HCT116 (cell line): Measurements from ENCODE around the gene EML4. TPM values are rescaled to one million over a fixed set of nuclear protein-coding genes. Genes with fewer than 3 reads are reported as not detected.

Experiments
- ATAC-seq: fragments of 200-7000 bp; cut with Tn5 transposase; 2 replicates; pipeline ENCODE4 v1.9.1; 2020; ENCODE audit warnings: mild to moderate bottlenecking, moderate library complexity
- BruUV-seq: library from RNA; stranded (reverse); fragments of 400-500 nt; replicated peaks from 2 replicates; lab custom pipeline; 2021; lab: Mats Ljungman, UMichigan
- CTCF ChIA-PET: fragments of 300-600 bp; sonication (Branson Sonifier 250); formaldehyde crosslinking; loops from one replicate; lab custom pipeline; 2021; ENCODE audit warnings: antibody characterized with exemption; lab: Charles Lee
- POLR2A ChIA-PET: fragments of 300-600, 350-600 bp; sonication (Branson Sonifier 250); formaldehyde crosslinking; loops from one replicate; lab custom pipeline; 2021; ENCODE audit warnings: antibody characterized with exemption; lab: Charles Lee
- RAD21 ChIA-PET, 2 experiments: fragments of 300-600 bp; sonication (Branson Sonifier 250); formaldehyde crosslinking; loops; one replicate each; lab custom pipeline; 2023; ENCODE audit warnings: low total read pairs in 2 of 2; ENCODE audit not compliant: uncharacterized antibody in 2 of 2, unreplicated experiment in 2 of 2, low non-redundant PET in 1 of 2; lab: Charles Lee
- DNase-seq: peaks from one replicate; pipeline ENCODE4 v3.0.0-alpha.2; 2010; ENCODE audit warnings: low read depth, low spot score
- H2AFZ ChIP-seq: fragments of 200-600 bp; shearing (Covaris generic), sonication (generic); 2 replicates; pipeline ENCODE4 v1.6.1; 2017; ENCODE audit warnings: low read depth, mixed run types, mixed read lengths, antibody characterized with exemption, low read length; ENCODE audit not compliant: poor library complexity, severe bottlenecking
- H3K27ac ChIP-seq: 2 replicates; pipeline ENCODE4 v1.5.1; 2012; ENCODE audit warnings: low read depth, low read length
- H3K27me3 ChIP-seq: fragments of 200-600 bp; sonication (generic); 2 replicates; pipeline ENCODE4 v1.6.1; 2016; ENCODE audit warnings: mixed run types, low read length, mixed read lengths; ENCODE audit not compliant: insufficient read depth
- H3K36me3 ChIP-seq, 2 experiments: fragments of 200-500 bp in 1 of 2; fragments of 200-600 bp in 1 of 2; sonication (Bioruptor generic) in 1 of 2; sonication (generic) in 1 of 2; 2 replicates each; pipeline versions ENCODE4 v1.5.1 to v1.6.1; 2014 to 2016; ENCODE audit warnings: low read length in 2 of 2, inconsistent platforms in 1 of 2, mixed read lengths in 1 of 2, mixed run types in 1 of 2; ENCODE audit not compliant: insufficient read depth in 2 of 2, control insufficient read depth in 1 of 2
- H3K4me1 ChIP-seq, 2 experiments: fragments of 200-600 bp in 1 of 2; sonication (generic) in 1 of 2; 2 replicates each; pipeline versions ENCODE4 v1.5.1 to v1.6.1; 2012 to 2017; ENCODE audit warnings: low read length in 2 of 2, inconsistent platforms in 1 of 2, mild to moderate bottlenecking in 1 of 2, mixed read lengths in 1 of 2, mixed run types in 1 of 2, moderate library complexity in 1 of 2; ENCODE audit not compliant: insufficient read depth in 2 of 2, control insufficient read depth in 1 of 2
- H3K4me2 ChIP-seq: fragments of 200-600 bp; sonication (generic); 2 replicates; pipeline ENCODE4 v1.6.1; 2017; ENCODE audit warnings: mixed run types, low read length, mixed read lengths
- H3K4me3 ChIP-seq, 2 experiments: fragments of 200-600 bp in 1 of 2; sonication (generic) in 1 of 2; replicated peaks in 1 of 2; 2 replicates each; pipeline ENCODE4 v1.5.1; 2011 to 2016; ENCODE audit warnings: low read length in 2 of 2, control low read depth in 1 of 2, low read depth in 1 of 2, mild to moderate bottlenecking in 1 of 2, mixed read lengths in 1 of 2, mixed run types in 1 of 2
- H3K79me2 ChIP-seq: fragments of 200-600 bp; sonication (generic); 2 replicates; pipeline ENCODE4 v1.6.1; 2017; ENCODE audit warnings: mild to moderate bottlenecking, mixed run types, low read length, moderate library complexity, mixed read lengths; ENCODE audit not compliant: insufficient read depth
- H3K9ac ChIP-seq: fragments of 200-600 bp; sonication (generic); 2 replicates; pipeline ENCODE4 v1.6.1; 2016; ENCODE audit warnings: low read length, mixed read lengths
- H3K9me2 ChIP-seq: fragments of 200-600 bp; sonication (generic), shearing (Covaris generic); 2 replicates; pipeline ENCODE4 v1.6.1; 2017; ENCODE audit warnings: mixed run types, mild to moderate bottlenecking, moderate library complexity; ENCODE audit not compliant: insufficient read depth
- H3K9me3 ChIP-seq, 2 experiments: fragments of 200-500 bp in 1 of 2; fragments of 200-600 bp in 1 of 2; sonication (Bioruptor generic) in 1 of 2; sonication (generic) in 1 of 2; 2 replicates each; pipeline ENCODE4 v1.6.1; 2014 to 2017; ENCODE audit warnings: low read length in 2 of 2, mixed read lengths in 2 of 2, inconsistent platforms in 1 of 2, low read depth in 1 of 2, mild to moderate bottlenecking in 1 of 2, mixed run types in 1 of 2, moderate library complexity in 1 of 2; ENCODE audit not compliant: control insufficient read depth in 1 of 2, insufficient read depth in 1 of 2
- H4K20me1 ChIP-seq: fragments of 200-600 bp; sonication (generic), shearing (Covaris generic); 2 replicates; pipeline ENCODE4 v1.6.1; 2017; ENCODE audit warnings: mixed run types, mild to moderate bottlenecking, moderate library complexity; ENCODE audit not compliant: insufficient read depth
- EGR1 ChIP-seq: IDR thresholded peaks from 2 replicates; pipeline ENCODE4 v1.6.1; 2012; ENCODE audit warnings: low read depth
- FOSL1 ChIP-seq: IDR thresholded peaks from 2 replicates; pipeline ENCODE4 v1.6.1; 2012; ENCODE audit warnings: low read depth
- POLR2A ChIP-seq: IDR thresholded peaks from 2 replicates; pipeline ENCODE4 v1.7.0; 2011; ENCODE audit warnings: borderline replicate concordance; ENCODE audit not compliant: insufficient read depth, insufficient read length; ENCODE audit errors: extremely low read depth
- YY1 ChIP-seq: IDR thresholded peaks from 2 replicates; pipeline ENCODE4 v1.6.1; 2011; ENCODE audit warnings: low read length, low read depth, moderate library complexity, mild to moderate bottlenecking; ENCODE audit not compliant: insufficient replicate concordance; ENCODE audit errors: extremely low read depth
- intact Hi-C: fragments of 100-400 bp; cut with micrococcal nuclease; formaldehyde crosslinking; loops from 2 replicates; pipeline ENCODE4 v1.10.0; 2022
- total RNA-seq: library from RNA; stranded (reverse); gene quantifications from one replicate; pipeline ENCODE4 v1.2.1, GENCODE V29; 2021; ENCODE audit not compliant: unreplicated experiment
- TF ChIP-seq, protein P1 (sequence below), 3 experiments: fragments of 200-600 bp in 1 of 3; sonication (generic) in 1 of 3; IDR thresholded peaks in 2 of 3; conservative IDR thresholded peaks in 1 of 3; 2 replicates each; pipeline ENCODE4 v1.5.1; 2012 to 2017; ENCODE audit warnings: low read depth in 2 of 3, low read length in 2 of 3, antibody characterized with exemption in 1 of 3, borderline replicate concordance in 1 of 3, control low read depth in 1 of 3, mild to moderate bottlenecking in 1 of 3, mixed read lengths in 1 of 3, mixed run types in 1 of 3, moderate library complexity in 1 of 3; ENCODE audit not compliant: insufficient read depth in 1 of 3
- TF ChIP-seq, protein P2 (sequence below): IDR thresholded peaks from 2 replicates; pipeline ENCODE4 v1.6.1; 2011; ENCODE audit warnings: mild to moderate bottlenecking, low read length, moderate library complexity; ENCODE audit not compliant: insufficient replicate concordance; ENCODE audit errors: extremely low read depth

Gene EML4
- total RNA-seq, 1 experiment from 2014 or later: 53.5 TPM

- no peak for ATAC-seq
- ChIA-PET CTCF (interaction anchor here (1.5 kb wide), 1 partner anchor 265 kb away, joined by 3 read pairs; no protein-coding TSS in a partner anchor), RAD21 (no interaction called here), POLR2A (no interaction called here)
- Histone ChIP-seq H4K20me1 (0 out of 2 replicates have a peak, but pooled peaks cover 8% of the 10 kb centered on the region), H3K4me3 (peak overlapping the region; percentile 43 to 96), H3K36me3 (no peaks in the 10 kb centered on the region), H3K9me2 (no peaks in the 10 kb centered on the region), H2AFZ (peak overlapping the region; percentile 98), H3K9me3 (no peaks in the 10 kb centered on the region), H3K4me1 (peaks cover 13 to 21% of the 10 kb centered on the region in 2 experiments; a peak in 3 of 4 replicates), H3K27me3 (no peaks in the 10 kb centered on the region), H3K4me2 (peak overlapping the region; percentile 95), H3K79me2 (peaks cover 43% of the 10 kb centered on the region), H3K9ac (peak overlapping the region; percentile 94), H3K27ac (0 out of 2 replicates have a peak overlapping the region, but pooled peaks have one; percentile 15)
- TF ChIP-seq POLR2A (no peak), EGR1 (no peak), YY1 (no peak), FOSL1 (no peak)
- TF ChIP-seq, protein P1, sequence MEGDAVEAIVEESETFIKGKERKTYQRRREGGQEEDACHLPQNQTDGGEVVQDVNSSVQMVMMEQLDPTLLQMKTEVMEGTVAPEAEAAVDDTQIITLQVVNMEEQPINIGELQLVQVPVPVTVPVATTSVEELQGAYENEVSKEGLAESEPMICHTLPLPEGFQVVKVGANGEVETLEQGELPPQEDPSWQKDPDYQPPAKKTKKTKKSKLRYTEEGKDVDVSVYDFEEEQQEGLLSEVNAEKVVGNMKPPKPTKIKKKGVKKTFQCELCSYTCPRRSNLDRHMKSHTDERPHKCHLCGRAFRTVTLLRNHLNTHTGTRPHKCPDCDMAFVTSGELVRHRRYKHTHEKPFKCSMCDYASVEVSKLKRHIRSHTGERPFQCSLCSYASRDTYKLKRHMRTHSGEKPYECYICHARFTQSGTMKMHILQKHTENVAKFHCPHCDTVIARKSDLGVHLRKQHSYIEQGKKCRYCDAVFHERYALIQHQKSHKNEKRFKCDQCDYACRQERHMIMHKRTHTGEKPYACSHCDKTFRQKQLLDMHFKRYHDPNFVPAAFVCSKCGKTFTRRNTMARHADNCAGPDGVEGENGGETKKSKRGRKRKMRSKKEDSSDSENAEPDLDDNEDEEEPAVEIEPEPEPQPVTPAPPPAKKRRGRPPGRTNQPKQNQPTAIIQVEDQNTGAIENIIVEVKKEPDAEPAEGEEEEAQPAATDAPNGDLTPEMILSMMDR (IDR thresholded peaks at IDR 0.05 in 2 of 3, conservative IDR thresholded peaks at IDR 0.05 in 1 of 3; ENCODE audit: borderline replicate concordance in 1 of 3, insufficient read depth in 1 of 3, low read depth in 2 of 3, low read length in 2 of 3): peak in 1 of 3 experiments; percentile 25; a peak in 1 of 6 replicates
- TF ChIP-seq, protein P2, sequence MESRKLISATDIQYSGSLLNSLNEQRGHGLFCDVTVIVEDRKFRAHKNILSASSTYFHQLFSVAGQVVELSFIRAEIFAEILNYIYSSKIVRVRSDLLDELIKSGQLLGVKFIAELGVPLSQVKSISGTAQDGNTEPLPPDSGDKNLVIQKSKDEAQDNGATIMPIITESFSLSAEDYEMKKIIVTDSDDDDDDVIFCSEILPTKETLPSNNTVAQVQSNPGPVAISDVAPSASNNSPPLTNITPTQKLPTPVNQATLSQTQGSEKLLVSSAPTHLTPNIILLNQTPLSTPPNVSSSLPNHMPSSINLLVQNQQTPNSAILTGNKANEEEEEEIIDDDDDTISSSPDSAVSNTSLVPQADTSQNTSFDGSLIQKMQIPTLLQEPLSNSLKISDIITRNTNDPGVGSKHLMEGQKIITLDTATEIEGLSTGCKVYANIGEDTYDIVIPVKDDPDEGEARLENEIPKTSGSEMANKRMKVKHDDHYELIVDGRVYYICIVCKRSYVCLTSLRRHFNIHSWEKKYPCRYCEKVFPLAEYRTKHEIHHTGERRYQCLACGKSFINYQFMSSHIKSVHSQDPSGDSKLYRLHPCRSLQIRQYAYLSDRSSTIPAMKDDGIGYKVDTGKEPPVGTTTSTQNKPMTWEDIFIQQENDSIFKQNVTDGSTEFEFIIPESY: no peak
- DNase-seq: no peak
- intact Hi-C loops: no loop called here
- BruUV-seq: TSS peak; percentile 88
Measured at GRCh38 chr2:42361728-42362283, 192.7 kb downstream of the EML4 start.
